Glutamatergic neuron (in vitro differentiated cells): ENCODE data around the gene KCNK10. TPM values are rescaled to one million over a fixed set of nuclear protein-coding genes. Genes with fewer than 3 reads are reported as not detected.

Experiments used
- DNase-seq: peaks from one replicate; pipeline ENCODE4 v3.0.0; 2022
- H3K27ac Mint-ChIP-seq: one replicate; pipeline ENCODE4 v1.8.0; 2020; ENCODE audit warnings: mild to moderate bottlenecking, mixed read lengths, inconsistent platforms; ENCODE audit not compliant: unreplicated experiment
- H3K27me3 Mint-ChIP-seq: one replicate; pipeline ENCODE4 v1.8.0; 2020; ENCODE audit warnings: mild to moderate bottlenecking, moderate library complexity, mixed read lengths, inconsistent platforms; ENCODE audit not compliant: unreplicated experiment
- H3K36me3 Mint-ChIP-seq: one replicate; pipeline ENCODE4 v1.8.0; 2020; ENCODE audit warnings: mild to moderate bottlenecking, mixed read lengths, inconsistent platforms; ENCODE audit not compliant: unreplicated experiment
- H3K4me1 Mint-ChIP-seq: one replicate; pipeline ENCODE4 v1.8.0; 2020; ENCODE audit warnings: mild to moderate bottlenecking, low read depth, mixed read lengths, inconsistent platforms; ENCODE audit not compliant: unreplicated experiment
- H3K4me3 Mint-ChIP-seq: one replicate; pipeline ENCODE4 v1.8.0; 2020; ENCODE audit warnings: mild to moderate bottlenecking, mixed read lengths, inconsistent platforms; ENCODE audit not compliant: unreplicated experiment
- H3K9me3 Mint-ChIP-seq: one replicate; pipeline ENCODE4 v1.8.0; 2020; ENCODE audit warnings: mild to moderate bottlenecking, moderate library complexity, mixed read lengths, inconsistent platforms; ENCODE audit not compliant: unreplicated experiment
- CTCF ChIP-seq: fragments of 200-600 bp; sonication (generic); IDR thresholded peaks from one replicate; pipeline ENCODE4 v1.5.0; 2021; ENCODE audit not compliant: partially characterized antibody, unreplicated experiment
- total RNA-seq: library from RNA; stranded (reverse); fragmentation: NEBNext Ultra II Directional; extraction: Animal tissue kit (Norgen Biotek cat#: 25700); gene quantifications from one replicate; pipeline ENCODE4 v1.2.1, GENCODE V29; 2021; ENCODE audit not compliant: unreplicated experiment

Gene KCNK10
- total RNA-seq, 1 donor from 2014 or later = 2.8 TPM

- no peaks in the 10 kb centered on the region for H3K36me3 Mint-ChIP-seq
- no peak for DNase-seq
- H3K4me1 Mint-ChIP-seq = no peaks in the 10 kb centered on the region
- no peaks in the 10 kb centered on the region for H3K27me3 Mint-ChIP-seq
- TF ChIP-seq CTCF = no peak
- H3K27ac Mint-ChIP-seq = no peak overlapping the region
- no peaks in the 10 kb centered on the region for H3K9me3 Mint-ChIP-seq
- H3K4me3 Mint-ChIP-seq = no peak overlapping the region
Measured at GRCh38 chr14:88196116-88196890, 126.8 kb downstream of the KCNK10 start.

GRCh38 chr14:88195676-88196075, 127.4 kb downstream of the KCNK10 start:
- peaks cover under 1% of the 10 kb centered on the region for H3K4me1 Mint-ChIP-seq

GRCh38 chr14:88194531-88194930, 128.5 kb downstream of the KCNK10 start:
- Mint-ChIP-seq H3K27me3 (no peaks in the 10 kb centered on the region), H3K4me3 (no peak overlapping the region), H3K4me1 (peaks cover 1% of the 10 kb centered on the region), H3K27ac (no peak overlapping the region), H3K9me3 (no peaks in the 10 kb centered on the region), H3K36me3 (no peaks in the 10 kb centered on the region)
- no peak for DNase-seq
- no peak for TF ChIP-seq CTCF

More at GRCh38 chr14:88195676-88196075, 127.4 kb downstream of the KCNK10 start:
- Mint-ChIP-seq H3K9me3 (no peaks in the 10 kb centered on the region), H3K27ac (no peak overlapping the region), H3K27me3 (no peaks in the 10 kb centered on the region), H3K36me3 (no peaks in the 10 kb centered on the region), H3K4me3 (no peak overlapping the region)
- DNase-seq = peak; percentile 27
- no peak for TF ChIP-seq CTCF

GRCh38 chr14:88191605-88192004, 131.5 kb downstream of the KCNK10 start:
- DNase-seq = no peak
- Mint-ChIP-seq H3K27ac (no peak overlapping the region), H3K4me3 (no peak overlapping the region), H3K36me3 (no peaks in the 10 kb centered on the region), H3K27me3 (no peaks in the 10 kb centered on the region), H3K4me1 (peaks cover 10% of the 10 kb centered on the region), H3K9me3 (no peaks in the 10 kb centered on the region)
- no peak for TF ChIP-seq CTCF

- Mint-ChIP-seq H3K27me3 (no peaks in the 10 kb centered on the region), H3K4me1 (peaks cover 10% of the 10 kb centered on the region), H3K9me3 (no peaks in the 10 kb centered on the region), H3K4me3 (peak overlapping the region; percentile 65), H3K27ac (no peak overlapping the region), H3K36me3 (no peaks in the 10 kb centered on the region)
- peak; percentile 54 for TF ChIP-seq CTCF
- peak; percentile 71 for DNase-seq
Measured at GRCh38 chr14:88189417-88190191, 133.5 kb downstream of the KCNK10 start.
